IPS DF 6.9 (cell line): ENCODE measurements around the gene RASSF8.

Experiments used
- DNase-seq: peaks from one replicate; pipeline ENCODE4 v3.0.0-alpha.2; 2013; ENCODE audit warnings: low read depth, low spot score
- H3K27ac ChIP-seq: one replicate; pipeline ENCODE4 v1.5.1; 2013; ENCODE audit warnings: low read length, control low read depth
- H3K27me3 ChIP-seq: 2 replicates; pipeline ENCODE4 v1.6.1; 2013; ENCODE audit warnings: mild to moderate bottlenecking, low read length; ENCODE audit not compliant: control insufficient read depth, insufficient read depth
- H3K36me3 ChIP-seq: 2 replicates; pipeline ENCODE4 v1.6.1; 2013; ENCODE audit warnings: low read length; ENCODE audit not compliant: control insufficient read depth, insufficient read depth
- H3K4me1 ChIP-seq: 2 replicates; pipeline ENCODE4 v1.6.1; 2013; ENCODE audit warnings: low read length; ENCODE audit not compliant: control insufficient read depth, insufficient read depth
- H3K4me3 ChIP-seq: 2 replicates; pipeline ENCODE4 v1.5.1; 2013; ENCODE audit warnings: mild to moderate bottlenecking, low read length
- H3K9me3 ChIP-seq: 2 replicates; pipeline ENCODE4 v1.6.1; 2013; ENCODE audit warnings: low read length, inconsistent platforms; ENCODE audit not compliant: control insufficient read depth, insufficient read depth
- WGBS: extraction: QIAGEN DNeasy Blood & Tissue Kit; methylation state at CpG from one replicate; pipeline ENCODE4 v1.1.7; 2013; ENCODE audit warnings: mixed read lengths, missing lambda C conversion rate; ENCODE audit not compliant: insufficient read length, insufficient coverage; 5-methylcytosine and 5-hydroxymethylcytosine counted together

Gene RASSF8

DNA sequence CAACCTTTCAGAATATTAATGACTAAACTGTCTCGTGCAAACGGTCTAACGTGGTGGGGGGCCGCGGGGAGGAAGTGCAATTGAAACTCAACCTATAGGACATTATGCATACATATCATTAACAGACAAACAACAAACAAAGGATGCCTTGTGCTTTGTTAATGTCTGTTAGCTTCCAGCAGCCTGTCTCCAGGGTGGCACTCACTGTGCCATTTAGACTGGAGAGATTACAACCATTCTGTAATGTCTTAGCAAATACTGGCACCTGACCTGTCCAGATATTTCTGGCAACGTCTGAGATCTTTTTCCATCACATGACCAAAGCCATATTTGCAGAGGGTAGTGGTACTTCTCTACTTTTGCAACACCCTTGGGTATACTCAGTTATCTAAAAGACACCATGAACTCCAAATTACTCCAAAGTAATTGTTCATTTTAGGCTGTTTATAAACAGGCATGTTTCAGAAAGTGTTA lies 154.7 kb downstream of the RASSF8 start:
- Histone ChIP-seq H3K27ac (no peak overlapping the region), H3K27me3 (peaks cover 4% of the 10 kb centered on the region)

DNA sequence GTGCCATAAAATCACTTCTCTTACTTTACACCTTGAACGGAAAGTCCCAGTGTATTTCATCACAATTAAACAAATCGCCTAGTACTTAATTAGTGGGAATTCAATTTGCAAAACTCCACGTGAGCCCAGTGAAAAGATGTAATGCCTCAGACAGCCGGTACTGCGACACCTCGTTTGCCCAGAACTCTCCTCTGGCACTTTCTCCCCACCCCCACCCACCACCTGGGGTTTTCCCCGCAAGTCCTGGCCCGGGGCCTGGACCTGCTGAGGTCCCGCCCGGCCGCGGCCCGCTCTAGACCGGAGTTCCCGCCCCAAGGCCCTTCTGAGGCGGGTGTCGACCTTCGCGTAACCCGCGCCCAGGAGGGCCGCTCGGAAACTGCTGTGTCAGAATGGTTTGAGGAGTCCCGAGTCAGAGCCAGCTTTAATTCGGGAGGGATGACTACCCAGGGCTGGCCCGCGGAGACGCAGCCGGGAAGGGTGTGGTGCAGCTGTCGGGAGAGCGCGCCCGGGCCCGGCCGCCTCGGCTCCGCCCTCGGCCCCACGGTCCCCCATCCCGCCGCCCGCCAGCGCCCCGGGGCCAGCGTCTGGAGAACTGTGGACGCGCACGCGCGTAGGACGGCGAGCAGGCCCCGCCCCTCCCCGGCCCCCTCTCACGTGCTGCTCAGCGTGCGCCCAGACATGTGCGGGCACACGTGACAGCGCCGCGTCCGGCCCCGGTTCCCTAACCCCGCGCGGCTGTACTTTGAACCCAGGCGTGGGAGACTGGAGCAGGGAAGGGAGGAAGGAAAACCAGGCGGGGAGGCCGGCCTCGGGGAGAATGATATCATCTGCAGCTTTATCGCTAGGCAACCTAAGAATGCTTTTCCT lies 155.6 kb downstream of the RASSF8 start:
- peaks cover 3% of the 10 kb centered on the region; the same call in 1 of the 2 replicates for H3K4me1 ChIP-seq
- H3K36me3 ChIP-seq = no peaks in the 10 kb centered on the region
- WGBS = no CpG with 5 or more reads among the region's 72 CpGs
- peak overlapping the region; percentile 29; the same call in 1 of the 2 replicates for H3K4me3 ChIP-seq
- H3K27me3 ChIP-seq = peaks cover 4% of the 10 kb centered on the region
- no peak overlapping the region for H3K27ac ChIP-seq
- no peaks in the 10 kb centered on the region for H3K9me3 ChIP-seq
- no peak for DNase-seq

More for the DNA sequence above, 154.7 kb downstream of the RASSF8 start:
- Histone ChIP-seq H3K4me1 (peaks cover 3% of the 10 kb centered on the region; the same call in 1 of the 2 replicates), H3K4me3 (no peak overlapping the region), H3K9me3 (no peaks in the 10 kb centered on the region), H3K36me3 (no peaks in the 10 kb centered on the region)
- WGBS = no CpG with 5 or more reads among the region's 6 CpGs
- DNase-seq = no peak

- Histone ChIP-seq H3K36me3 (no peaks in the 10 kb centered on the region), H3K27me3 (peaks cover 4% of the 10 kb centered on the region), H3K27ac (no peak overlapping the region), H3K4me1 (peaks cover 2% of the 10 kb centered on the region; the same call in 1 of the 2 replicates), H3K9me3 (no peaks in the 10 kb centered on the region), H3K4me3 (peak overlapping the region; percentile 29; the same call in 1 of the 2 replicates)
- WGBS = no CpG with 5 or more reads among the region's 13 CpGs
- no peak for DNase-seq
Observed at GRCh38 chr12:26114720-26115401, 156.4 kb downstream of the RASSF8 start.

DNA sequence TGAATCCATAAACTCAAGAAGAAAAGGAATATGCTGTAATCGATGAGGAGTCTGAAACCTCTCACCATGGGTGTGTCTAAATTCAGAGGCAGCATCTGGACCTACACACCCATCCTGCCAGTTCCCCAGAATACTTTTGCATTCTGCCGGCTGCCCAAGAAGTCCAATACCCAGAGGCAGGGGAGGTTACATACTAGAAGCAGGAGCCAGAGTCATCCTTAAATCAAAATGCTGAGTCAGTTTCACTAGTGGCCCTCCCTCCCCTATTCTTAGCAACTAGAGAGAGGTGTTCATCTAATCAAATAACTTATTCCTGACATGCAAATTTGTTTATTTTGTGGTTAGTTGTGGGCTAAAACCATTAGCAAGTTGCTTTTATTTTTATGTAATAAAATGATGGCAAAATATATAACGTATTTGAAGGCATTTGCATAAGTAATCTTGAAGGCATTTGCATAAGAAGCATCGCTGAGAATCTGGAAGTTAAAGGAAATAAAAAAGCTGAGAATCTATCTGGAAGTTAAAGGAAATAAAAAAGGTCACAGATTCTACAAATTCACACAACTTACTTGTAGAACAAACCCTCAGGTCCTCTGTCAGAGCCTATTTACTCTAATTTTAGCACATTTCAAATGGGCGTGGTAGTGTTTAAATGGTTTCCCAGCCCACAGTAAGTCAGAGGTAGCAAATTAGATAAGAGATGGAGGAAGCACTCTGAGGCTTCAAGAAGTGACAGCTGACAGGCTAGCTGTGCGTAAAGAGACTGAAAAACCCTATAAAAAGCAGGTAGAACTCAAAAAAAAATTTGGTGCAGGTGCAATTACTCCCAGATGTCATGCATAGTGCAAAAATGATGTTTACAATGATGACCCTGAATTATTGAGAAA lies 158.6 kb downstream of the RASSF8 start:
- Histone ChIP-seq H3K4me1 (peaks cover 2% of the 10 kb centered on the region; the same call in 1 of the 2 replicates), H3K9me3 (no peaks in the 10 kb centered on the region), H3K36me3 (no peaks in the 10 kb centered on the region), H3K27me3 (peaks cover 17% of the 10 kb centered on the region), H3K4me3 (no peak overlapping the region), H3K27ac (no peak overlapping the region)
- WGBS = no CpG with 5 or more reads among the region's 6 CpGs
- no peak for DNase-seq

- Histone ChIP-seq H3K9me3 (no peaks in the 10 kb centered on the region), H3K27me3 (peaks cover 24% of the 10 kb centered on the region), H3K36me3 (no peaks in the 10 kb centered on the region), H3K4me1 (peaks cover under 1% of the 10 kb centered on the region; the same call in 1 of the 2 replicates), H3K4me3 (no peak overlapping the region), H3K27ac (no peak overlapping the region)
- no peak for DNase-seq
- no CpG with 5 or more reads among the region's 4 CpGs for WGBS
Observed at GRCh38 chr12:26118308-26118707, 159.8 kb downstream of the RASSF8 start.

DNA sequence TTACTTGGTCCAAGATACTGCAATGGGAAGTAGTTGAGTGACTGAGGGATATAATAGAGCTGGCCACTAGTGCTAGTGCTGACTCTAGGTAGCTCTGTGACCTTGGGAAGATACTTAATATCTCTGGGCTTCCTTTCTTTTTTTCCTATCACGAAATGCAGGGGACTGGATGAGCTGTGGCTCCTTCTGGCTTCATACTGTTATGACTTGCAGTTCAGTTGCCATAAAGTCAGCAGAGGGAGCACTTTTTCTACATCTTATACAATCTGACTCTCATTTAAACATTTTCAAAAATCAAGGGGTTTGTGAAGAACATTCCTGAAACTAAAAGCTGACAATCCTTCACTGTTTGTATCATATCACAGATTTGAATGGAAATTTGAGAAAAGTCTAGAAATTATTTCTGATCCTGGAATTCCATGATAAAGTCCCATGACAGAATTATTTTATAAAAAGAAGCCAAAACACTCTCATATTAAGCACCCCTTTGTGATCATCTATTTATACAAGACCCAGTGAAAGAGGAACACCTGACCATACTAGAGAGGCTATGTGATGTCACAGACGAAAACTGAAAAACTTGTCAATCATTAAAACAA lies 161.0 kb downstream of the RASSF8 start:
- no CpG with 5 or more reads among the region's 2 CpGs for WGBS
- Histone ChIP-seq H3K36me3 (no peaks in the 10 kb centered on the region), H3K27ac (no peak overlapping the region), H3K9me3 (no peaks in the 10 kb centered on the region), H3K4me1 (no peaks in the 10 kb centered on the region), H3K27me3 (peaks cover 35% of the 10 kb centered on the region), H3K4me3 (no peak overlapping the region)
- DNase-seq = no peak

GRCh38 chr12:26120561-26121274 lies 162.2 kb downstream of the RASSF8 start:
- no peak overlapping the region for H3K4me3 ChIP-seq
- no peaks in the 10 kb centered on the region for H3K9me3 ChIP-seq
- WGBS = no CpG with 5 or more reads among the region's 4 CpGs
- H3K36me3 ChIP-seq = no peaks in the 10 kb centered on the region
- peaks cover 33% of the 10 kb centered on the region for H3K27me3 ChIP-seq
- no peaks in the 10 kb centered on the region for H3K4me1 ChIP-seq
- no peak for DNase-seq
- H3K27ac ChIP-seq = no peak overlapping the region

DNA sequence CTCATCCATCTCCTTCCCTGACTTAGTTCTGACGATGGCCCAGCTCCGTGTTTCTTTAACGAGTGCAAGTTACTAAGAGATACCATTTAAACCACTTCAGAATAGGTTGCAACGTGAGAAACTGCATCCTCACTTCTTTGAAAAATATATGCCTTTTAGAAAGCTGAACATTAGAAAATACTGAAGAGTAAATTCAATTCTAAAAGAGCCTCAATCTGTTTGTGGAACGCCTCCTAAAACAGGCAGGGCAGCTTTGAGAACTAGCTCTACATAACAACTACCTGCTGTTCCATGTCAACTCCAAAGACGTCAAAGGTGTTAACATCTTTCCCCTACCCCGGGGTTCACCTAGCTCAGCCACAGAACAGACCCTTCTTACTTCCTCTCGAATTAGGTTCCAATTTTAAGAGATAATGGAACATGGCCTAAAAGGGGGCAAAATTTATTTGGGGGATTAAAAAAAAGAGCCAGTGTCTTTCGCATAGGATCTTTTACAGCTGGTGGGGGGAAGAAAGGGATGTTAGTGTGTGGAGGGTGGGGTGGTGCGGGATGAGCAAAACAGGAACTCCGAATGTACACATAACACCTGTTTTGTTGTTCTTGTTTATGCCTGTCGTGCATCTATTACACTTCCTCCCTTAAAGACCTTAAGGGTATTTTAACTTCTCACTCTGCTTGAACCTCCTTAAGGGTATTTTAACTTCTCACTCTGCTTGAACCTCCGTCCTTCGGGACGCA lies 163.0 kb downstream of the RASSF8 start:
- Histone ChIP-seq H3K4me3 (peak overlapping the region; percentile 28; the same call in 1 of the 2 replicates), H3K27me3 (peaks cover 33% of the 10 kb centered on the region), H3K27ac (no peak overlapping the region), H3K36me3 (no peaks in the 10 kb centered on the region), H3K9me3 (no peaks in the 10 kb centered on the region), H3K4me1 (no peaks in the 10 kb centered on the region)
- no CpG with 5 or more reads among the region's 15 CpGs for WGBS
- DNase-seq = no peak
